Vagina (tissue), 2 donors: Measurements from ENCODE around the gene IL1RL1.

Experiments used
- POLR2A ChIP-seq, 2 donors: fragments of 450-650 bp; IDR thresholded peaks; one replicate each; pipeline ENCODE4 v1.6.1; 2017; ENCODE audit warnings: antibody characterized with exemption in 2 of 2, mild to moderate bottlenecking in 2 of 2, moderate library complexity in 2 of 2
- POLR2AphosphoS5 ChIP-seq, 2 donors: sonication (generic); formaldehyde crosslinking; IDR thresholded peaks; one replicate each; pipeline ENCODE4 v1.9.0; 2017; ENCODE audit warnings: antibody characterized with exemption in 2 of 2, mild to moderate bottlenecking in 2 of 2, low read depth in 1 of 2; ENCODE audit not compliant: insufficient read depth in 1 of 2
- TF ChIP-seq, protein P1 (sequence below), 3 experiments: fragments of 450-650 bp in 2 of 3; fragments of 200-600 bp in 1 of 3; sonication (generic) in 1 of 3; IDR thresholded peaks; one replicate each; pipeline ENCODE4 v1.5.1; 2017 to 2019; ENCODE audit warnings: antibody characterized with exemption in 3 of 3, mild to moderate bottlenecking in 2 of 3, moderate library complexity in 2 of 3

GRCh38 chr2:102277202-102277700, 34.1 kb upstream of the IL1RL1 start:
- TF ChIP-seq, protein P1, sequence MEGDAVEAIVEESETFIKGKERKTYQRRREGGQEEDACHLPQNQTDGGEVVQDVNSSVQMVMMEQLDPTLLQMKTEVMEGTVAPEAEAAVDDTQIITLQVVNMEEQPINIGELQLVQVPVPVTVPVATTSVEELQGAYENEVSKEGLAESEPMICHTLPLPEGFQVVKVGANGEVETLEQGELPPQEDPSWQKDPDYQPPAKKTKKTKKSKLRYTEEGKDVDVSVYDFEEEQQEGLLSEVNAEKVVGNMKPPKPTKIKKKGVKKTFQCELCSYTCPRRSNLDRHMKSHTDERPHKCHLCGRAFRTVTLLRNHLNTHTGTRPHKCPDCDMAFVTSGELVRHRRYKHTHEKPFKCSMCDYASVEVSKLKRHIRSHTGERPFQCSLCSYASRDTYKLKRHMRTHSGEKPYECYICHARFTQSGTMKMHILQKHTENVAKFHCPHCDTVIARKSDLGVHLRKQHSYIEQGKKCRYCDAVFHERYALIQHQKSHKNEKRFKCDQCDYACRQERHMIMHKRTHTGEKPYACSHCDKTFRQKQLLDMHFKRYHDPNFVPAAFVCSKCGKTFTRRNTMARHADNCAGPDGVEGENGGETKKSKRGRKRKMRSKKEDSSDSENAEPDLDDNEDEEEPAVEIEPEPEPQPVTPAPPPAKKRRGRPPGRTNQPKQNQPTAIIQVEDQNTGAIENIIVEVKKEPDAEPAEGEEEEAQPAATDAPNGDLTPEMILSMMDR (IDR thresholded peaks at IDR 0.05) = no peak
- TF ChIP-seq POLR2A (IDR thresholded peaks at IDR 0.05) (no peak), POLR2AphosphoS5 (IDR thresholded peaks at IDR 0.05; ENCODE audit: insufficient read depth in 1 of 2, low read depth in 1 of 2) (no peak)
